Fibroblast of mammary gland (primary cell): ENCODE measurements around the gene RBM20.

Experiments
- DNase-seq: peaks from one replicate; pipeline ENCODE4 v3.0.0-alpha.2; 2010; ENCODE audit warnings: low read depth
- H3K4me3 ChIP-seq: 2 replicates; pipeline ENCODE4 v1.5.1; 2011; ENCODE audit warnings: low read depth, mild to moderate bottlenecking, low read length, moderate library complexity; ENCODE audit not compliant: control insufficient read depth
- CTCF ChIP-seq: conservative IDR thresholded peaks from 2 replicates; pipeline ENCODE4 v1.5.1; 2011; ENCODE audit warnings: low read depth, low read length, inconsistent platforms; ENCODE audit not compliant: control insufficient read depth, insufficient read depth

Gene RBM20

GRCh38 chr10:110706690-110707098 is 62.6 kb downstream of the RBM20 start:
- no peak overlapping the region for H3K4me3 ChIP-seq
- TF ChIP-seq CTCF, result no peak
- DNase-seq, result peak; percentile 74

- no peak for TF ChIP-seq CTCF
- DNase-seq, result no peak
Observed at GRCh38 chr10:110708776-110709443, 64.8 kb downstream of the RBM20 start.

GRCh38 chr10:110709444-110709828 is 65.3 kb downstream of the RBM20 start:
- no peak for TF ChIP-seq CTCF
- DNase-seq, result no peak
- H3K4me3 ChIP-seq, result no peak overlapping the region

More at GRCh38 chr10:110708776-110709443, 64.8 kb downstream of the RBM20 start:
- no peak overlapping the region for H3K4me3 ChIP-seq

- no peak for DNase-seq
- H3K4me3 ChIP-seq, result no peak overlapping the region
- no peak for TF ChIP-seq CTCF
Observed at GRCh38 chr10:110709964-110710587, 65.9 kb downstream of the RBM20 start.

- no peak for TF ChIP-seq CTCF
- no peak for DNase-seq
Observed at GRCh38 chr10:110710621-110711020, 66.5 kb downstream of the RBM20 start.

GRCh38 chr10:110711382-110711781 is 67.2 kb downstream of the RBM20 start:
- no peak for DNase-seq
- H3K4me3 ChIP-seq, result no peak overlapping the region
- no peak for TF ChIP-seq CTCF

More at GRCh38 chr10:110710621-110711020, 66.5 kb downstream of the RBM20 start:
- H3K4me3 ChIP-seq, result no peak overlapping the region
